Ishikawa (cell line): ENCODE measurements around the gene SPNS3.

Experiments used
- CEBPB ChIP-seq: IDR thresholded peaks from 2 replicates; pipeline ENCODE4 v1.6.1; 2012
- CREB1 ChIP-seq: IDR thresholded peaks from 2 replicates; pipeline ENCODE4 v1.6.1; 2012; ENCODE audit warnings: low read depth
- EGR1 ChIP-seq: IDR thresholded peaks from 2 replicates; pipeline ENCODE4 v1.6.1; 2012
- EP300 ChIP-seq: IDR thresholded peaks from 2 replicates; pipeline ENCODE4 v1.6.1; 2012; ENCODE audit warnings: borderline replicate concordance
- FOXM1 ChIP-seq: IDR thresholded peaks from 2 replicates; pipeline ENCODE4 v1.6.1; 2012; ENCODE audit warnings: low read depth, borderline replicate concordance
- NFIC ChIP-seq: IDR thresholded peaks from 2 replicates; pipeline ENCODE4 v1.6.1; 2012
- RAD21 ChIP-seq: IDR thresholded peaks from 2 replicates; pipeline ENCODE4 v1.6.1; 2012; ENCODE audit warnings: low read depth
- REST ChIP-seq: IDR thresholded peaks from 2 replicates; pipeline ENCODE4 v1.6.1; 2012; ENCODE audit warnings: low read depth, mild to moderate bottlenecking
- TAF1 ChIP-seq: IDR thresholded peaks from 2 replicates; pipeline ENCODE4 v1.6.1; 2012; ENCODE audit warnings: low read depth, mild to moderate bottlenecking
- TCF12 ChIP-seq: IDR thresholded peaks from 2 replicates; pipeline ENCODE4 v1.6.1; 2012; ENCODE audit warnings: low read depth
- TEAD4 ChIP-seq: IDR thresholded peaks from 2 replicates; pipeline ENCODE4 v1.6.1; 2012
- YY1 ChIP-seq: IDR thresholded peaks from 2 replicates; pipeline ENCODE4 v1.6.1; 2012; ENCODE audit warnings: low read depth
- ZBTB7A ChIP-seq: IDR thresholded peaks from 2 replicates; pipeline ENCODE4 v1.6.1; 2012; ENCODE audit warnings: low read depth
- TF ChIP-seq, protein P1 (sequence below): IDR thresholded peaks from 2 replicates; pipeline ENCODE4 v1.6.1; 2012
- TF ChIP-seq, protein P2 (sequence below): IDR thresholded peaks from 2 replicates; pipeline ENCODE4 v1.6.1; 2012

SPNS3 gene

GRCh38 chr17:4476017-4476416, 42.3 kb downstream of the SPNS3 start:
- TF ChIP-seq CREB1 = no peak
- TF ChIP-seq TAF1 = no peak

GRCh38 chr17:4476511-4477070, 42.9 kb downstream of the SPNS3 start:
- peak; percentile 69 for TF ChIP-seq NFIC
- peak; percentile 88 for TF ChIP-seq TCF12
- no peak for TF ChIP-seq CEBPB
- TF ChIP-seq EP300 = peak; percentile 77
- TF ChIP-seq ZBTB7A = no peak; the same call in 1 of the 2 replicates
- peak; percentile 91 for TF ChIP-seq TEAD4
- TF ChIP-seq, protein P1, sequence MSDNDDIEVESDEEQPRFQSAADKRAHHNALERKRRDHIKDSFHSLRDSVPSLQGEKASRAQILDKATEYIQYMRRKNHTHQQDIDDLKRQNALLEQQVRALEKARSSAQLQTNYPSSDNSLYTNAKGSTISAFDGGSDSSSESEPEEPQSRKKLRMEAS = peak; percentile 48; the same call in 1 of the 2 replicates

DNA sequence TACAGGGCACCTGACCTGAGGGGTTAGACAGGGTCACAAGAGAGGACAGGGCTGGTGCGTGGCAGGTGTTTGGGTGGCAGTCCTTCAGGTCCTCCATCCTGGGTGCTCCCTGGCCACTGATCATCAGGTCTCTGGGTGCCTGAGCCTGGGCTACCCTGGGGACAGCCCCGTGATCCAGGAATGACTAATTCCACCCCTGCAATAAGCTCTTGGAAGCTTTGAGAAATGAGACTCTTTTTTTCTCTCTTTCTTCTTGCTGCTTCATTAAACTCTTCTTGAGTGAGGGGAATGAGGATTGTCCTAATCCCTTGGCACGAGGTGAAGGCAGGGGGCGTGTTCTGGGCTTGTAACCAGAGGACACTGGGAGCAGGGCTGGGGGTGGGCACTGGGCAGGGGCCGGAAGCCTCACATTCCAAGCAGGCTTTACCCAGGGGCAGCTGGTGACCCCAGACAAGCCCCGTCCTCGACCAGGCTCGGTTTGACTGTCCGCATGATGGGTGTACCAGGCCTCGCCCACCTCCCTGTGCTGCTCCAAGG, 43.6 kb downstream of the SPNS3 start:
- TF ChIP-seq REST (no peak), TAF1 (no peak), NFIC (0 out of 2 replicates have a peak, but pooled peaks have one; percentile 14), TCF12 (0 out of 2 replicates have a peak, but pooled peaks have one; percentile 17), CREB1 (no peak), TEAD4 (0 out of 2 replicates have a peak, but pooled peaks have one; percentile 11), YY1 (no peak), RAD21 (no peak), EP300 (no peak), EGR1 (no peak), CEBPB (no peak), ZBTB7A (peak; percentile 76; the same call in 1 of the 2 replicates), FOXM1 (no peak)
- TF ChIP-seq, protein P1 = no peak
- TF ChIP-seq, protein P2, sequence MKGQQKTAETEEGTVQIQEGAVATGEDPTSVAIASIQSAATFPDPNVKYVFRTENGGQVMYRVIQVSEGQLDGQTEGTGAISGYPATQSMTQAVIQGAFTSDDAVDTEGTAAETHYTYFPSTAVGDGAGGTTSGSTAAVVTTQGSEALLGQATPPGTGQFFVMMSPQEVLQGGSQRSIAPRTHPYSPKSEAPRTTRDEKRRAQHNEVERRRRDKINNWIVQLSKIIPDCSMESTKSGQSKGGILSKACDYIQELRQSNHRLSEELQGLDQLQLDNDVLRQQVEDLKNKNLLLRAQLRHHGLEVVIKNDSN = no peak

DNA sequence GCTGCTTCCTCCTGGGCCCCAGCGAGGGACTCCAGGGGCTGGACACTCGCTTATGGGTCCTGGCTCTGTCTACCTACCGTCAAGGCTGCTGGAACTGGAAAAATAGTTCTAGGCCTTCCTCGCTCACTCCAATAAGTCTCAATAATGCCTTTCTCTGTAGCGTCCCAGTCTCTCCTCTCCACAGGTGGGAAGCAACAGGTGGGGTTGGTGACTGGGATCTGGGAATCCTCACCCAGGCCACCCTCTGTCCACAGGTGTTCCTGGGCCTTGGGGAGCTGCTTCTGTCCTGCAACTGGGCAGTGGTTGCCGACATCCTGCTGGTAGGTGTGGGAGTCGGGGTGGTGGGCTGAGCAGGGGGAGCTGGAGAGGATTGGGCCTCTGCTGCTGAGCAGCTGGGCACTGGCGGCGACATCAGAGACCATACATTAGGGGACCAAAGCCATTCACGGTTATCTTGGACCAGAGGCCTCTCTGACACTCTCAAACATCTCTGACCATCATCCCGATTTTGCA, 44.6 kb downstream of the SPNS3 start:
- TF ChIP-seq RAD21 (no peak), EP300 (no peak), NFIC (no peak), TEAD4 (no peak), TAF1 (no peak), EGR1 (no peak), CEBPB (no peak), TCF12 (no peak)

DNA sequence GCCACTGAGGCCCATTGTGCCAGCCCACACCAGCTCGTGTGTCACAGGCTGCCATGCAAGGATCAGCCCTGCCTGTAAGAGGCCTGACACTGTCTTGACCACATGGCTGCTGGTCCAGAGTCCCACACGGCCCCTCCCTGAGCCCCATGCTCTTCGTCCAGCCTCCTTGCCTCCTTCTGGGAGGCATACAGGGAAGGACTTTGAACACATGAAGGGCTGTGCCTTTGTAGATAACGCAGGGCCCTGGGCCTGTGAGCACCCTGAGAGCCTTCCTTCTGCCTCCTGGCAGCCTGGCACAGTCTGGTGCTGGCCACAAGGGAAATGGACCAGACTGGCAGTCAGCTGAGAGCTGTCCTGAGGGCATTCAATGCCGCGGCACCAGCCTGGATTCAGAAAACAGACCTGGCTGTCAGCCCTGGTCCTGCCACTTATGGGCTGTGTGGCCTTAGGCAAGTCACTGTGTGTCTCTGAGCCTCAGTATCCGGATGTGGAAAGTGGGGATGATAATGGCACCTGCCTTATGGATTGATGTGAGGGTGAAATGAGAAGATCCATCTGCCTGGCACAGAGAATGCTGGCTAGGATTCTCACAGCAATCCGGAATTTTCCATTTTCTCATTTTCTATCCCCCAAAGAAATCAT, 45.7 kb downstream of the SPNS3 start:
- TF ChIP-seq, protein P1 = no peak
- no peak for TF ChIP-seq NFIC
- TF ChIP-seq TEAD4 = no peak
- no peak for TF ChIP-seq REST
- TF ChIP-seq, protein P2 = no peak
- TF ChIP-seq EP300 = no peak
- no peak for TF ChIP-seq ZBTB7A
- TF ChIP-seq EGR1 = no peak
- no peak for TF ChIP-seq TCF12
- TF ChIP-seq FOXM1 = no peak
- no peak for TF ChIP-seq CREB1
- no peak for TF ChIP-seq CEBPB
- TF ChIP-seq RAD21 = no peak
- no peak for TF ChIP-seq TAF1
- no peak for TF ChIP-seq YY1
